HG03097 (cell line): ENCODE data around the gene PF4V1.

ENCODE experiments used
- ATAC-seq: cut with Tn5 transposase; IDR thresholded peaks from one replicate; pipeline ENCODE4 v1.9.1; 2021; ENCODE audit not compliant: unreplicated experiment, low FRiP score

PF4V1 gene, protein sequence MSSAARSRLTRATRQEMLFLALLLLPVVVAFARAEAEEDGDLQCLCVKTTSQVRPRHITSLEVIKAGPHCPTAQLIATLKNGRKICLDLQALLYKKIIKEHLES

GRCh38 chr4:73853246-73853704 is at the start of gene PF4V1:
Gene PF4V1, plus strand, starts transcription at chr4:73853296. Its CDS starts 67 bp downstream, at chr4:73853363.
- no peak for ATAC-seq

DNA sequence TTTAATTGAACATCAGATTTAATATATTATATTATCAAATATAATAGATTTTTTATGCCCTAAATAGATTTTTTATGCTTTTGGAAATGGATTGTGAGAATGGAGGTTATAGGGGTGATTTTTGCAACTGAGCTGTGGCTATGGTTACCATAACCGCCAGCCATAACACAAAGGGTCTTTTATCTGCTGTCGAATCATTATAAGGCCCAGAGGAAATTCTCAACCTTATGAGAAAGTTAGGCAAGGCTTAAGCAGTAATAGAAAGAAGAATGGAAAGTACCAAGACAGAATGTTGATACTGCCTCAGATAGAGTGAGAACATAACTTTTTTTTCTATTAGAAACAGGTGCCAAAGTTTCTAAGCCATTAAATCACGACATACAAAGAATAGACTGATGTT is 42.9 kb upstream of the PF4V1 start:
- no peak for ATAC-seq

DNA sequence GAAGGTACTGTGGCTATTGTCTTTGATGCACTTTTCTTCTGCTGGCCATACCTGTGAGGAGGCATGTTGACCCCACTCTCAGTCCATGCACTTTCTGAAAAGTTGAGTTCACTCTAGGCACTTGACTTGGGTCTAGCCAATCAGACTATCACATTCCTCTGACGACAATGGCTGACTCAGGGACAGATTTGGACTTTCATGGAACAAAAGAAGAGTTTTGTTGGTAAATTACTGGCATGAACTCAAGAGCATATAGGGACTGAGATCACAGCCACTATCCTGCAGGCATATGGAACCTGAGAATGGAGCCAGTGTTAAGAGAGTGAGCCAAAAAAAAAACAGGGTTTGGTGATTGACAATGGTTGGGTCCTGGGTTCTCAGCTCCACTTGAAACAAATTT is 41.3 kb upstream of the PF4V1 start:
- no peak for ATAC-seq

- ATAC-seq = no peak
These were observed 38.4 kb upstream of the PF4V1 start for GRCh38 chr4:73814679-73815078.

GRCh38 chr4:73815145-73815544 is 38.0 kb upstream of the PF4V1 start:
- no peak for ATAC-seq

DNA sequence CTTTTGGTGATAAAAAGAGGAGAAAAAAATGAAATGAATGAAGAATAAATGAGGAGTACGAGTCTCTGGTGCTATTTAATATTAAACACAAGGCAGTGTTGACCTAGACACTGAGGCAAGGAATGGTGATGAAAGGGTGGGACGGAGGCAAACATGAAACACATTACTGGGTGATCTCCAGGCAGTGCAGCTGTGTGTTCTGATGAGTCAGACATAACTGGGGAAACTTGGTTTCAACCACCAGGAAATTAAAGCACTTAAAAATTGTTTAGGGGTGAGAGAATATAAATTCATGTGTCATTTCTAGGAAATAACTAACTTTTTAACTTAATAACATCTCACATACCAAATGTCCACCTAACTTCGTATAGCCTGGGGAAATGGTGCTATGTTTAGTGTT is 36.3 kb upstream of the PF4V1 start:
- no peak for ATAC-seq

DNA sequence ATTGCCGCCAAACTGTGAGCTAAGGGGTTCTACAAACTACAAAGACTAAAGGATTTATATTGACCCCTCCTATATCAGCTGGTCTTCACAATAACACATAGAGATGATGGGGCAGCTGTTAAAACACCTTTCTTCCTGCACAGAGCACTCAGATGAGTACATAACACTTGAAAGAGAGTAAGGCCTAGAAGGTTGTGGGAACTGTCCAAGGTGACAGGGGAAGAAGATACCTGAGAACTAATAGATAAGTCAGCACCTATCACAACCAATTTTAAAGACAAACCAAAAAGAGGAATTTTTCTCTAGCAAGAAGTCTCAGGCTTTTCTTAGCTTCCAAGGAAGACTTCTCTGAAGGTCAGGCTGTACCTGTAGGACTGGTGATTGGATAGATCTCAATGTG is 35.8 kb upstream of the PF4V1 start:
- no peak for ATAC-seq

- no peak for ATAC-seq
These were observed 31.8 kb upstream of the PF4V1 start for GRCh38 chr4:73821325-73821724.

DNA sequence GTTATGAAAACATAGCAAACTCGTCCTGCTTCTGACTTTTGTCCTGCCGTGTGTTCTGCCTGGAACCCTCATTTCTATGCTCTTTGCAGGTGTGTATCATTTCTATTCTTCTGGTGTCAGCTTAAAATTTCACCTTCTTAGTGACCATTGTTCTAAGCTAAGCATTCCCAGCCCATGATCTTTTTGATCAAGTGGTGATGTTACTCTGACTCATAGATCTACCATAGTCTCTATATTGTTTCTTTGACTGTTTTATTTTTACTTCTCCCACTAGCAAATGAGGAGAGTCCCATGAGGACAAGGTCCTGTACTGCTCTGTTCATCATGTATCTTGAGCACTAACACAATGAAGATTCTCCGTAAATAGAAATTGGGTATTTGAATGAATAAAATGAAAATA is 30.7 kb upstream of the PF4V1 start:
- no peak for ATAC-seq

DNA sequence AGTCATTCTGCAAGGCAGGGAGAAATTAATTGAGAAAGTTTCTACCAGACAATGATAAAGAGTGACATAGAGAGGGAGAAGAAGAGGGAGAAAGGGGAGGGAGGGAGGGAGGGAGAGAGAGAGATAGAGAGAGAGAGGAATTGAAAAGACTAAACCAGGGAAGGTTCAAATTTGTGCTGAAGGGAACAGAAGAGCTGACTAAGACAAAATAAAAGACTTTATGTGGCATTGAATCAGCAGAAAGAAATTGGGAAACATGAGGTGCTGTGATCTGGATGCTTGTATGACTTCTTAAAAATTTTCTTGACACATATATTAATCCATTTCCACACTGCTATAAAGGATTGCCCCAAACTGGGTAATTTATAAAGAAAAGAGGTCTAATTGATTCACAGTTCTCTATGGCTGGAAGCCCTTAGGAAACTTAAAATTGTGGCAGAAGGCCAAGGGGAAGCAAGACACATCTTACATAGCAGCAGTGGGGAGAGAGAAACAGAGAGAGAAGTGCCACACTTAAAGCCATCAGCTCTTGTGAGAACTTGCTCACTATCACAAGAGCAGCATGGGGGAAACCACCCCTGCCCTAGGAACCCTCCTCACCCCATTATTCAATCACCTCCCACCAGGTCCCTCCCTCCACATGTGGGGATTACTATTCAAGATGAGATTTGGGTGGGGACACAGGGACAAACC is 30.1 kb upstream of the PF4V1 start:
- no peak for ATAC-seq

GRCh38 chr4:73823760-73824159 is 29.3 kb upstream of the PF4V1 start:
- ATAC-seq = no peak

DNA sequence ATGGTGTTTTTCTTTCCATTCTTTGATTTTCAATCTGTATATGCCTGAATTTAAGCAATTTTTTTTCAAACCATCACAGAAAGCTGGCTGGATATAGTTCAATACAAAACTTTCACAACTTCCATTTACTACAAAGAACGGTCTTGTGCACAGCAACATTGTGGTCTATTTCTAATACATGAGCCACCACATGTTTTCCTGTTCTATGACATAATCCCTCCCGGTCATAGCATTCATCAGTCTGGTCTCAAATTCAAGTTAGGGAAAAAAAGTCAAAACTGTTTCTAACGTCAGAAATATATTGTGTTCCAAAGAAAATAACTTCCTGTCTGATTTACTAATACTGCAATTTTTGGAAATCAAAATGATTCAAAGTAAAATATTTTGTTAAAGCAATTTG is 24.1 kb upstream of the PF4V1 start:
- ATAC-seq = no peak

DNA sequence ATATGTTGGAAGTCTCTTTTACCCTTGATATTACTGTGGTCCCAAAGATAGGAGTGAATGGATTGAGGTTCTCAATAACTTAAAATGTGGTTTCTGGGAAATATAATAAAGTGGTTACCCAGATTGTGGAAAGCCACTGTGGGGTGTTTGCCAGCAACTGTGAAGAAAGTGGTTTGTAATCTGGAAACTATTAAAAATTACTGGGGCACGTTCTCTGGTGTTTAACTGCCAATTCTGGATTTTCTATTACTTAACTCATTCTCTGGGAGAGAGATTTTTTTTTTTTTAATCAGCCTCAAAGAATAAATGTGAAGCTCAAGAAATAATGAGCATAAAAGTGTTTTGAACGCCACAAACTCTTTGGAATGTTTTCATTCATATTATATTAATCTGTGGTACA is 21.5 kb upstream of the PF4V1 start:
- ATAC-seq = no peak

GRCh38 chr4:73832651-73833237 is 20.4 kb upstream of the PF4V1 start:
- ATAC-seq = no peak

DNA sequence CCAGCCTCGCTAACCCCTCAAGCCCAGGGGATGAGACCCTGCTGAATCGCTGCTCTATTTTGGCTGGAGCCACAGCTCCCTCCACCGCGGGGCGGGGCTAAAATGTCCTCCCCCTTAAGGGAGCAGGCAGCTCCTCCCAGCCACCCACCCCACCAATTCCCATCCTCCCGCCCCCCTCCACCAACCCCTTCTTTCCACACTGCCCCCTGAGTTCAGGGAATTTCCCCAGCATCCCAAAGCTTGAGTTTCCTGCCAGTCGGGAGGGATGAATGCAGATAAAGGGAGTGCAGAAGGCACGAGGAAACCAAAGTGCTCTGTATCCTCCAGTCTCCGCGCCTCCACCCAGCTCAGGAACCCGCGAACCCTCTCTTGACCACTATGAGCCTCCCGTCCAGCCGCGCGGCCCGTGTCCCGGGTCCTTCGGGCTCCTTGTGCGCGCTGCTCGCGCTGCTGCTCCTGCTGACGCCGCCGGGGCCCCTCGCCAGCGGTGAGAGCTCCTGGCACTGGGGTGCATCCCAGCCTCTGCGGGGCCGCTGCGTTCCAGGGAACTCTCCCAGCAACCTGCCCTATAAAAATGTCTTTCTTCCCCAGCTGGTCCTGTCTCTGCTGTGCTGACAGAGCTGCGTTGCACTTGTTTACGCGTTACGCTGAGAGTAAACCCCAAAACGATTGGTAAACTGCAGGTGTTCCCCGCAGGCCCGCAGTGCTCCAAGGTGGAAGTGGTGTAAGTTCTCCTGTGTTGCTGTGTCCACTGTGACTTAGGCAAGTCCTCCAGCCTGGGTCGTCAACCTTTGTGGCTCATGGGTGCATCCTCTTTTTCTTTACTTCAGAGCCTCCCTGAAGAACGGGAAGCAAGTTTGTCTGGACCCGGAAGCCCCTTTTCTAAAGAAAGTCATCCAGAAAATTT is 16.5 kb upstream of the PF4V1 start, which contains the start of gene CXCL6:
TSS of gene CXCL6 (plus strand) at position 306 of the 907 bp plus-strand sequence. CDS start at position 379, 73 bp downstream.
- no peak for ATAC-seq

DNA sequence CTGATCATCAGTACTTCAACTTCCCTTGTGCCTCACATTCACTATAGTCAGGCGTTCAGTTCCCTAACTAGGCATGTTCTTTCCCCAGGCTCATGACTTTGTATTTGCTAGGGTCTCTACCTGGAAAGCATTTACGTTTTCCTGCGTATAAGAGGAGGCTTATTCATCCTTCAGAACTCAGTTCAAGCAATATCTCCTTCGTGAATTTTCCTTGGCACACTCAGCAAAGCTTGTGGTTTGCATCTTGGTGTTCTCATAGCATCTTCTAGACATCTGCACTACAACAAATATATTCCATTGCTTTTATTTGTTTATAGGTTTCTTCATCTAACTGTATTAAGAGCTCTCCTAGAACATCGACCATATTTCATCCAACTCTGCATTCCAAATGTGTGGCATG is 14.0 kb upstream of the PF4V1 start:
- no peak for ATAC-seq

DNA sequence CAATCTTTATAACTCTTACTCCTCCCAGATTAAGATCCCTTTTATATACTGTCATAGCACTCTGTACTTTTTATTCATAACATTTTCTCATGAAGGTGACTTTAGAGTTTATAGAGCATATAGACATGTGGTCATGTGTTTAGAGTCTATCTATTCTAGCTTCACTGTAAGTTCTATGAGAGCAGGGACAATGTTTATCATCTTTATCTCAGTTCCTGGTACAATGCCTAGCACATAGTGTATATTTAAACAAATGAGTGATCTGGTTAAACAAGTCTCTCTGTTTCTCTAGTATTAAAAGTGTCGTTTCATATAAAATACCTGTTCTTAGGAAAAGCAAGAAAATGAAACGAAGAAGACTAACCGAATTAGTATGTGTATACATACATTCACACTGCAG is 13.4 kb upstream of the PF4V1 start:
- no peak for ATAC-seq

- ATAC-seq = no peak
These were observed 11.7 kb upstream of the PF4V1 start for GRCh38 chr4:73841243-73841925.

GRCh38 chr4:73842696-73843095 is 10.4 kb upstream of the PF4V1 start:
- no peak for ATAC-seq

DNA sequence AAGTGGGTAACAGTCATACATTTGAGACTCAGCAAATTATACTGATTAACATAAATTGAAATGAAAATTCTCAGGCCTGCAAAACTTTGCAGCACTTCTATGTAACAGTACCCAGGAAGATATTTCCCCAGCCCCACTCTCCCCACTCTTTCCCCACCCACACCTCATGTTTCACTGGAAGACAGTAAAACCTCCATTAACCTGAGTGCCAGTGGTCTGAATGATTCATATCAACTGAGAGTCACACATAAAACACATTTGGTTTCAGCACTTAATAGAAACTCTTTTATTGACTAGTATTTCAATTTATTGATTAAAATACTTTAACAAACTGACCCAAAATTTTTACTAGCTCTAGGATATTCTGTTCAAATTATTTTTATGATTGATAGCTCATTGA is 9.7 kb upstream of the PF4V1 start:
- ATAC-seq = no peak

GRCh38 chr4:73844345-73844744 is 8.8 kb upstream of the PF4V1 start:
- no peak for ATAC-seq
